GM19193 (cell line): ENCODE data around the gene LYPLA2.

Experiments
- POLR2A ChIP-seq: IDR thresholded peaks from 4 replicates; pipeline ENCODE4 v1.6.1; 2011; ENCODE audit not compliant: insufficient read depth, insufficient read length; ENCODE audit errors: extremely low read depth

Gene LYPLA2

DNA sequence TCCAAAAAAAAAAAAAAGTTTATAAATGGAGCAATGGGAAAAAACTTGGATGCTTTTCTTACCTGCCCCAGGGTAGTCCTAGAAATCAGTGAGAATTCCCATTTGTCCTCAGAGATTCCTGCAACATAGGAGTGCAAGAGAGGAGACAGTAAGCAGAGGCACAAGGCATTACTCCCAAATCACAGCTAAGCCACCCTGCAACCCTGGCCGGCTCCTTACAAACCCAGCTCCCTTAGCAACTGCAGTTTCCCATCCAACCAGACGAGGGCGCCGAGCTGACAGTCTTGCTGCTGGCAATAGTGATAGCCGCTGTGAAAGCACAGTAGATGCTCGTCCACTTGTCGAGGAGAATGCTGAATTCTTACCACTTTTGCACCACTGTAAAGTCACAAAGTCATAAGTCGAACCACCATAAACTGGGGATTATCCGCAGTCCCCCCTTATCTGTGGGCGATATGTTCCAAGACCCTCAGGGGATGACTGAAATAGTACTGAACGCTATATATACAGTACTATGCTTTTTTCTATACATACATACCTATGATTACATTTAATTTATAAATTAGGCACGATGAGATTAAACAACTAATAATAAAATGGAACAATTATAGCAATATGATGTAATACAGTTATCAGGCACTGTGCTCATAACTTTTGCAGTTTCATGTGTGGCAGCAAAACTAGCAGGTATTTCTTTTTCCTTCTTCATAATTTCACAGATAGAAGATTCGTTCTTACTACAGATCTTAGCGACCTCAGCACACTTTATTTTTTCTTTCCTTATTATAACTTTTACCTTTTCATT, 18.7 kb upstream of the LYPLA2 start:
- no peak for TF ChIP-seq POLR2A

DNA sequence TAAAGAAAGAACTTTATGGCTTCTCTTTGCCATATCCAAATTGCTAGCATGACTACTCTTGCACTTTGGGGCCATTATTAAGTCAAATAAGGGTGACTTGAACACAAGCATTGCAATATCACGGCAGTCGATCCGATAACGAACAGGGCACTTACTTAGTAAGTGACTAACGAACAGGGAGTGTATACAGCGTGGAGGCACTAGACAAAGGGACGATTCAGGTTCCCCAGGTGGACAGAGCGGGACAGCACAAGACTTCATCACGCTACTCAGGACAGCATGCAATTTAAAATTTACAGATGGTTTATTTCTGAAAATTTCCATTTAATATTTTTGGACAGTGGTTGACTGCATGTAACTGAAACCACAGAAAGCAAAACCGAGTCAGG, 18.1 kb upstream of the LYPLA2 start:
- no peak for TF ChIP-seq POLR2A

DNA sequence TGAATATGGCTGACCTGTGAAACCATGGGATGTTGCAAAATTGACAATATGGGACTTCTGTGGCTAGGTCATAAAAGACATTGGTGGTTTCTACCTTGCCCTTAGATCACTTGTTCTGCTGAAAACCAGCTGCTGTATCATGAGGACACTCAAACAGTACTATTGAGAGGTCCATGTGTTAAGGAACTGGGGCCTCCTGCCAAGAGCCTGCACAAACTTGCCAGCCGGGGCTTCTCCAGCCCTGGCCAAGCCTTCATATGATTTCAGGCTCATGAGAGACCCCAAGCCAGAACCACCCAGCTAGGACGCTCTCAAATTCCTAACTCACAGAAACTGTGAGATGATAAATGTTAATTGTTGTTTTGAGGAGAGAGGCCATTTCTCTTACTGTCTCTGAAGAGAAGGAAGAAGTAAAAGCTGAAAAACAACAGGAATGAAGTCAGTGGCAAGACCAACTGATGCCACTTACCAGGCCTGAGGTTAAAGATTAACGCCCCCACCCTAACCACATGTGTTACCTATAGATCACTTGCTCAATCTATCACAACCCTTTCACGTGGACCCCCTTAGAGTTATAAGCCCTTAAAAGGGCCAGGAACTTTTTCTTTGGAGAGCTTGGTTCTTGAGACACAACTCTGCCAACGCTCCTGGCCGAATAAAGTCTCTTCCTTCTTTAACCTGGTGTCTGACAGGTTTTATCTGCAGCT, 16.6 kb upstream of the LYPLA2 start:
- TF ChIP-seq POLR2A, result no peak

DNA sequence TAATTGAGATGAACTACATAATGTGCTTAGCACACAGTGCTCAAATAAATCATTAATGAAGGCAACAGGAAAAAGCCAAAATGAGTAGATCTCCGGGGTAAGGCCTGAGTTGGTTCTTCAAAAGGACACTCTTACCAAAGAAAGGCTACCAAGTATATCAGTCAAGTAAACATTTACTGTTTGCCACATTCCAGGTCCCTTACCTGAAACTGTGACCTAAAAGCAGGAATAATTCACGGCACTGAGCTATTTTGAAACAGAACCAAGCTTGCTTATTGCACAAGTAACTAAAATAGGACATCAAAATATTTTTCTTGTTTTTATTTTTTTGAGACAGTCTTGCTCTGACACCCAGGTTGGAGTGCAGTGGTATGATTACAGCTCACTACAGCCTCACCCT, 14.7 kb upstream of the LYPLA2 start:
- TF ChIP-seq POLR2A, result no peak

DNA sequence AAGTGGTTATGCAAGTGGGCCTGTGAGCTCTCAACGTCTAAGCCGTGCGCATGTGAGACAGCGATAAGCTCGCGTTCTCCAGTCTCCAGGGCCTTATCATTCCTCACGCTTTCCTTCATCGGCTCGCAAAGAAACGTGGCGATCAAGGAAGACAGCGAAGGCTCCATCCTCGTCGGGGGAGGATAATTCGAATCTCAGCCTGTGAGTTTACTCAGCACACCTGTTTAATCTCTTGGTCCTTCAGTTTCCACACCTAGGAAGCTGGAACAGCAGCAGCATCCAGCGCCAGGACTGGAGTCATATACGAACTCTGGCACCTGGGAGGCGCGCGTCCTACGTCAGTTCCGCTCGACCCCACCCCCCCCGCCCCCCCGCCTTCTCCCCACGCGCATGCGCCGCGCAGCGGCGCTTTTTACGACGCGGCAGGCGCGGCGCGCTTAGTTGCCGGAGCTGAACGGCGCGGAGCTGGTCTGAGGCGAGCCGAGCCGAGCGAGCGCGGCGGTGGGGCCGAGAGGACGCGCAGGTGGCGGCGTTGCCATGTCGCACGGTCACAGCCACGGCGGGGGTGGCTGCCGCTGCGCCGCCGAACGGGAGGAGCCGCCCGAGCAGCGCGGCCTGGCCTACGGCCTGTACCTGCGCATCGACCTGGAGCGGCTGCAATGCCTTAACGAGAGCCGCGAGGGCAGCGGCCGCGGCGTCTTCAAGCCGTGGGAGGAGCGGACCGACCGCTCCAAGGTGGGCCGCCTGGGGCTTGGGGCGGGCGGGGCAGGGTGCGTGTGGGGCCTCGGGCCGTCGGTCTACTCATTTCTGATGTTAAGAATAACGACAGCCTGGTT, 12.7 kb upstream of the LYPLA2 start, which contains the start of gene PITHD1:
Gene PITHD1 (plus strand): TSS at position 440 of the 836 bp plus-strand sequence. CDS start 98 bp downstream, at position 538.
- TF ChIP-seq POLR2A, result peak; percentile 90

DNA sequence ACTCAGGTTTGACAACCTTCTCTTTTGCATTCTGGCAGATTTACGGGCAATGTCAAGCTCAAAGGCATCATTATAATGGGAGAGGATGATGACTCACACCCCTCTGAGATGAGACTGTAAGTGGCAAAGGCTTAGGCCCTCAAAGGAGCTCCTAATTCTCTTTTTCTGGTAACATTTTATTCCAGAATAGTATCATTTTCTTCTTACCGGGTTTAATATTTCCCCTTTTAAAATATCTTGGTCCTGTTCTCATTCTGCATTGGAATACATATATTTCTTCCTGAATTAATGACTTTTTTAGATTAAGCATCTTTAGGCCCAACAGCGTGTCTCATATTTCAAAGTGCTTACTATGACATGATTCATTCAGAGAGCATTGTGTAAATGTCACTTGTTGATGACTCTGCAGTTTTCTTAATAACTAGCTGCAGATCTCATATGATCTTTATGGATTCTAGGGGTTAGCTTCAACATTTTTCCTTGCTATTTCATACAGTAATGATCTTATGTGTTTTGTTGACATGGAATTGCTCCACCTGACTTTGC, 11.0 kb upstream of the LYPLA2 start:
- TF ChIP-seq POLR2A, result no peak

DNA sequence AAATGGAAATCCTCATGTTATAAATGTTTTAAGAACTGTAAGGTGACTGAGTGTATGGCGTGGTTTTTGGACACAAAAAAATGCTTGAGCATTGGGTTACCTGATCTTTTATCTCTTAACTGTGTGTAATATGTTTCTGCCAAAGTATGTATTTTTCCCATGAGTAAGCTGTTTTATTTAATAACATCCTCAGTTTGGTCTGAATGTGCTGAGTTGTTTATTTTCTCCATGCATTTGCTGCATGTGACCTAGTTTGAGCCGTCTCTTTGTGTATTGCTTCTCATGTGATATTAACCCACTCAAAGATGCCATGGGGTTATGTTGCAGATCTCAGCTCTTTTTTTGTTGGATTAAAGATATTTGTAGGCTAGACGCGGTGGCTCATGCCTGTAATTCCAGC, 6.1 kb upstream of the LYPLA2 start:
- TF ChIP-seq POLR2A, result no peak

DNA sequence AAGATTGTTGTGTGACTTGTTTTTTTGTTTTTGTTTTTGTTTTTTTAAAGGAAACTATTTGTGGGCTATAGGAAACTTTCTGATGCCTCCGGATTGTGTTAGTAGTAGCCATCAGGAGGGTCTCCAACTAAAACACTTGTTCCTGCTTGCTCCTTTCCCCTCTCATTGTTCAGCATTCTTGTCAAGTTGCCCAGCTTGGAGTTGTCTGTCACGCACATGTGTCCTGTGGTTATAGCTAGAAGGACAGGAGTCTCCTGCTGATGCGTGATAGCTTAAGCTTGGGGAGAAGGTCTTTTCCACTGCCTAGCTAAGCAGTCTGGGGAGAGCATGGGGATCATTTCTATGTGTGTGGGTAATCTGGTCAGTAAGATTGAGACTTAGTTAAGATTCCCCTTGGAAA, 3.2 kb upstream of the LYPLA2 start:
- no peak for TF ChIP-seq POLR2A

DNA sequence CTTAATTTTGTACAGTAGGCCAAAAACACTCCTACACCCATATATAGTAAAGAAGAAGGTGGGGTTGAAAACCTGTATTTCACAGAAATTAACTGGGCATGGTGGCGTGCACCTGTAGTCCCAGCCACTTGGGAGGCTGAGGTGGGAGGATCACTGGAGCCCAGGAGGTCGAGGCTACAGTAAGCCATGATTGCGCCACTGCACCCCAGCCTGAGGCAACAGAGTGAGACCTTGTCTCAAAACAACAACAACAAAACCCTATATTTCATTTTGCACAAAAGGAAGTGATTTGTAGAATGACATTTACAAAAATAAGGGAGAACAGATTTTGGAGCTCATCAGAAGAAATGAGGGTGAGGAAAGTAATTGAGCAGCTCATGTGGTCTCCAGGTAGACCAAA, 2.2 kb upstream of the LYPLA2 start:
- no peak for TF ChIP-seq POLR2A

DNA sequence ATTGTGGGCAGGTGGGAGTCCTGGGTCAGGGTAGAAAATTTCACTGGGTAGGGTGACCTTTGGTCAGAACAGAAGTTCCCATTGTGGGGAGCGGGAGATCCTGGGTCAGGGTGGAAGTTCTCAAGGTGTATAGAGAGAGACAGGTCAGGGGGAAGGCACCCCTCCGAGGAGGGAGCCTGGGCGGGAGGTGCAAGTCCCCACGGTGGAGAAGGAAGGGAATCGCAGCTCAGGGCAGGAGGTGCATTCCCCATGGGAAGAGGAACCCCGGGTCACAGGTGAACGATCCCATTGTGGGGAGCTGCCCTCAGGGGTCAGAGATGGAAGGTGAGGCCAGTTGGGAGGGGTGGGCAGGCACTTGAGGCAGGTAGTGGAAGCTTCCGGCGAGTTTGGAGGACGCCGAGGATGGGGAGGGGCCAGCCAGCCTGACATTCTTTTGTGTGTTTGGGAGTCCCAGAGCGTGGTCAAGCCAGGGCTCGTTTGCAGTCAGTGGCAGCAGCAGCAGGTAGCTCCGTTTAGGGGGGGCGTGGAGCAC, 637 bp downstream of the LYPLA2 start:
- TF ChIP-seq POLR2A, result no peak

DNA sequence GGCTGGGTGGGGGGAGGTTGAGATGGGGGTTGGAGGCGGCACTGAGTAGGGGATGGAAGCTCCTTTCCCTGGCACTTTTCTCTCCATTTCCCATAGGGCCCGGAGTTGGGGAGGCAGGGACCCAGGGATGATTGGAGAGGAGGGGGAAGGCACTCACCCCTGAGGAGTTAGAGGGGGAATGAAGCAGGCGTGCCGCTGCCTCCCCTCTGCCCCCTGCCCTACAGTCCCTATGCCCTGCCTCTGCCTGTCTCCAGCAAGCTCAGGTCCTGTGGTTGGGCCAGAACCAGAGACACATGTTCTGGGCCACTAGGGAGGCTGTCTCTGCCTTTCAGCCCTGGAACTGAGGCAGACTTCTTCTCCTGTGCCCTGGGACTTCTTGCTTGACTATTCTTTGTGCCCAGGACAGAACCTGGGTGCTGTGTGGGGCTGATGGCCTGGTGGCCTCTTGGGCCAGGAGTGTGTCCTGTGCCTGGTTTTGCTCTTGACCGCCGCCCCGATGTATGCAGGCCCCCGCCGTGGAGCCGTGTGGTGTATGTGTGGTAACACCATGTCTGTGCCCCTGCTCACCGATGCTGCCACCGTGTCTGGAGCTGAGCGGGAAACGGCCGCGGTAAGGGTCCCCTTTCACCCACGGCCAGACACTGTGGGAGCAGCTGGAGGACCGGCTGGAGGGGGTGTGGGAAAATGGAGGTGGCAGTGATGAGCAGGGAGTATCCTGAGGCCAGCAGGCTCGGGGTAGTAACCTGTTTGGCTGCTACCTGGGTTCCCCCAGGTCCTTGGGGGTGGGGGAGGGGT, 1.4 kb downstream of the LYPLA2 start:
- no peak for TF ChIP-seq POLR2A

DNA sequence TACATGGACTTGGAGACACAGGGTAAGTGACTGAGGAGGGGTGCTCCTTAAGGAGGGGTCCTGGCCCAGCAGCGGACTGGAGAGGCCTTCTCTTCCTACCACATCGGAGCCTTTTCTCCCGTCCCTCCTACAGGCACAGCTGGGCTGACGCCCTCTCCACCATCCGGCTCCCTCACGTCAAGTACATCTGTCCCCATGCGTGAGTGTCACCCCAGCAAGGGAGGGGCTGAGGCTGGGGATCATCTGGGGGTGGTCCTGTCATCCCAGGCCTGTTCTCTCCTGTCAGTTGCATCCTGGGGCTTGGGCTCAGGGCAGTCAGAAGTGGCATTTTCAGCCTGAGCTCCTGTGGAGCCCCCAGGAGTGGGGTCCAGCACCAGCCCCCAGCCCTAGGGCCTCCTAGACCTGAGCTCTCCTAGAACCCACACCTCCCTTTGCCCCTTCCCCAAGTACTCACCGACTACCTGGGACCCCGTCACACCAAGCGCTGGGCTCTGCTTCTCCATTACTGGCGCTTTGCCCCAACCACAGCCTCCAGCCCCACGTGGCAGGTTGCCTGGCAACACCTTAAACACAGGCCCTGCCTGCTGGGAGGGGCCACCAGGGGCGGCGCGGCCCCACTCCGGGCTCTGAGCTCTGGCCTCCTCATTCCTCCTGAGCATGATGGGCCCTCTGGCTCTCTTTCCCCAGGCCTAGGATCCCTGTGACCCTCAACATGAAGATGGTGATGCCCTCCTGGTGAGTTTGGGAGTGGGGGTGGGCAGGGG, 2.3 kb downstream of the LYPLA2 start:
- TF ChIP-seq POLR2A, result no peak
